Tibial nerve (tissue), 4 donors: ENCODE measurements around the gene WNK4. TPM values are rescaled to one million over a fixed set of nuclear protein-coding genes. Genes with fewer than 3 reads are reported as not detected.

Source experiments
- DNase-seq, 2 donors: peaks; one replicate each; pipeline ENCODE4 v3.0.0-alpha.2; 2019; ENCODE audit warnings: low spot score in 2 of 2
- H3K27ac ChIP-seq, 4 donors: fragments of 200-600 bp; sonication (generic) in 3 of 4; one replicate each; pipeline ENCODE4 v1.5.1; 2017 to 2019; ENCODE audit warnings: mild to moderate bottlenecking in 1 of 4
- H3K27me3 ChIP-seq, 2 donors: fragments of 200-600 bp; sonication (generic) in 1 of 2; one replicate each; pipeline versions ENCODE4 v1.5.1 to v1.6.0; 2017 to 2019
- H3K36me3 ChIP-seq, 3 donors: fragments of 200-600 bp; sonication (generic); one replicate each; pipeline ENCODE4 v1.5.1; 2018 to 2019
- H3K4me1 ChIP-seq, 4 donors: fragments of 200-600 bp; sonication (generic) in 3 of 4; one replicate each; pipeline ENCODE4 v1.5.1; 2017 to 2019
- H3K4me3 ChIP-seq, 4 donors: fragments of 200-600 bp; sonication (generic) in 3 of 4; one replicate each; pipeline ENCODE4 v1.5.1; 2017 to 2019; ENCODE audit warnings: mild to moderate bottlenecking in 1 of 4, moderate library complexity in 1 of 4
- H3K9me3 ChIP-seq, 4 donors: fragments of 200-600 bp; sonication (generic) in 3 of 4; one replicate each; pipeline ENCODE4 v1.5.1; 2017 to 2019
- CTCF ChIP-seq, 5 experiments: fragments of 200-600 bp in 3 of 5; fragments of 450-650 bp in 2 of 5; sonication (generic) in 3 of 5; IDR thresholded peaks; one replicate each; pipeline ENCODE4 v1.5.1; 2016 to 2019; ENCODE audit warnings: antibody characterized with exemption in 5 of 5, mild to moderate bottlenecking in 3 of 5, moderate library complexity in 2 of 5
- EP300 ChIP-seq, 2 donors: sonication (generic); formaldehyde crosslinking; IDR thresholded peaks; one replicate each; pipeline ENCODE4 v1.6.1; 2017; ENCODE audit warnings: antibody characterized with exemption in 2 of 2, mild to moderate bottlenecking in 1 of 2
- POLR2A ChIP-seq, 2 donors: fragments of 450-650 bp; IDR thresholded peaks; one replicate each; pipeline ENCODE4 v1.6.1; 2017; ENCODE audit warnings: antibody characterized with exemption in 2 of 2, mild to moderate bottlenecking in 2 of 2, moderate library complexity in 2 of 2
- WGBS, 2 donors: methylation state at CpG; one replicate each; pipeline ENCODE4 v1.1.5; 2018; 5-methylcytosine and 5-hydroxymethylcytosine counted together
- total RNA-seq, 4 donors: library from RNA; depleted of rRNA; stranded (reverse); fragments of >200 nt; gene quantifications; one replicate each; pipeline ENCODE4 v1.1.0, GENCODE V29; 2016

Gene WNK4
- total RNA-seq, 4 donors from 2014 or later, result 3.6 to 15.6 (median 9.1) TPM

GRCh38 chr17:42780851-42781638 is 635 bp downstream of the WNK4 start:
- H3K4me1 ChIP-seq, result peaks cover 0 to 56% (median 23%) of the 10 kb centered on the region in 4 donors
- H3K27me3 ChIP-seq, result peaks cover 0 to 62% of the 10 kb centered on the region in 2 donors
- DNase-seq, result no peak
- no peaks in the 10 kb centered on the region for H3K9me3 ChIP-seq
- no peak for TF ChIP-seq POLR2A (IDR thresholded peaks at IDR 0.05)
- no peak for TF ChIP-seq EP300 (IDR thresholded peaks at IDR 0.05)
- TF ChIP-seq CTCF (IDR thresholded peaks at IDR 0.05), result no peak
- peak overlapping the region; percentile 15 to 51 (median 28) for H3K4me3 ChIP-seq
- WGBS, 2 donors, result 4 to 6% methylated on average over 30 to 31 of the region's 39 CpGs
- H3K27ac ChIP-seq, result peak overlapping the region in 1 of 4 donors; percentile 40
- H3K36me3 ChIP-seq, result peaks cover 3 to 39% (median 27%) of the 10 kb centered on the region in 3 donors

- H3K27ac ChIP-seq, result no peak overlapping the region
These were observed 1.3 kb downstream of the WNK4 start for GRCh38 chr17:42781639-42782165.

DNA sequence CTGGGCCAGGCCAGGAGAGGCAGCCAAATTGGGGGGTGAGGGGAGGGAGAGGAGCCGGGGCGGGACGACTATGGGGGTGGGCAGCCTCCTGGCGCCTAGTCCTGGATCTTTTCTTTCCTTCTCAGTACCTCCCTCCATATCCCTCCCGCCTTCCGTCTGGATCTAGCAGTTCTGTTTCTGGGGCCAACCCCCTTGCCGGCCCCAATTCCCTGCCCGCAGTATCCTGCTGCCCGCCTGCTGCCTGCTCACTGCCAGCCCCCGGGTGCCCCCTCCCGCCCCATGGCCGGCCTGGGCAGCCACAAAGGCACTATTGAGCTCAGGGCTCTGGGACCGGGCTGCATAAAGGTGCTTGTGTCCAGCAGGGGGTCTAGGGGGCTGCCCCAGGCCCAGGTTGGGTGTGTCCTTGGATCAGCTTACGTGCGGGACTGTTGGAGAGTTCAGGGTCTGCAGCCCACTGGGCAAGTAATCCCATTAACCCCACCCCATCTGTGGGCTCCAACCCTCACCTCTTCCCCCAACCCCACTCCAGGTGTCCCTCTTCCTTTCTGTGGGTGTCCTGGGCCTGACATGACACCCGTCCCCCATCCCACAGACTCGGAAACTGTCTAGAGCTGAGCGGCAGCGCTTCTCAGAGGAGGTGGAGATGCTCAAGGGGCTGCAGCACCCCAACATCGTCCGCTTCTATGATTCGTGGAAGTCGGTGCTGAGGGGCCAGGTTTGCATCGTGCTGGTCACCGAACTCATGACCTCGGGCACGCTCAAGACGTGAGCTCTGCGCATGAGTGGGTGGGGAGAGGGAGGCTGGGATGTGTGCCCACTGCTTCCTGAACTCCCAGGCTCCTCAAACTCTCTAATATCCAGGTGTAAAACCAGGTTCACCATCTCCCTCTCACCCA is 2.0 kb downstream of the WNK4 start:
- Histone ChIP-seq H3K9me3 (no peaks in the 10 kb centered on the region), H3K27me3 (peaks cover 0 to 76% of the 10 kb centered on the region in 2 donors), H3K27ac (no peak overlapping the region), H3K36me3 (peaks cover under 1 to 25% (median 17%) of the 10 kb centered on the region in 3 donors), H3K4me1 (peaks cover 0 to 56% (median 23%) of the 10 kb centered on the region in 4 donors), H3K4me3 (peak overlapping the region in 1 of 4 donors; percentile 51)
- DNase-seq, result no peak
- WGBS, 2 donors, result 17 to 26% methylated on average over 28 to 29 of the region's 29 CpGs
- TF ChIP-seq EP300 (IDR thresholded peaks at IDR 0.05), result no peak
- no peak for TF ChIP-seq POLR2A (IDR thresholded peaks at IDR 0.05)

More at GRCh38 chr17:42781639-42782165, 1.3 kb downstream of the WNK4 start:
- peaks cover 0 to 56% (median 23%) of the 10 kb centered on the region in 4 donors for H3K4me1 ChIP-seq
- H3K36me3 ChIP-seq, result peaks cover 3 to 32% (median 21%) of the 10 kb centered on the region in 3 donors
- 20 to 33% methylated on average over 10 of the region's 10 CpGs for WGBS, 2 donors
- H3K9me3 ChIP-seq, result no peaks in the 10 kb centered on the region
- DNase-seq, result no peak
- H3K27me3 ChIP-seq, result peaks cover 0 to 69% of the 10 kb centered on the region in 2 donors
- peak overlapping the region in 1 of 4 donors; percentile 51 for H3K4me3 ChIP-seq
- TF ChIP-seq CTCF (IDR thresholded peaks at IDR 0.05) (no peak), POLR2A (IDR thresholded peaks at IDR 0.05) (no peak), EP300 (IDR thresholded peaks at IDR 0.05) (no peak)

- peaks cover 0 to 84% of the 10 kb centered on the region in 2 donors for H3K27me3 ChIP-seq
- WGBS, 2 donors, result 24 to 39% methylated on average over 9 of the region's 9 CpGs
- H3K27ac ChIP-seq, result no peak overlapping the region
- peaks cover 0 to 17% (median 9%) of the 10 kb centered on the region in 3 donors for H3K36me3 ChIP-seq
- H3K4me3 ChIP-seq, result no peak overlapping the region
- DNase-seq, result no peak
- peaks cover 0 to 56% (median 23%) of the 10 kb centered on the region in 4 donors for H3K4me1 ChIP-seq
- TF ChIP-seq CTCF (IDR thresholded peaks at IDR 0.05) (no peak), EP300 (IDR thresholded peaks at IDR 0.05) (no peak), POLR2A (IDR thresholded peaks at IDR 0.05) (no peak)
- H3K9me3 ChIP-seq, result no peaks in the 10 kb centered on the region
These were observed 2.8 kb downstream of the WNK4 start for GRCh38 chr17:42783062-42783790.

DNA sequence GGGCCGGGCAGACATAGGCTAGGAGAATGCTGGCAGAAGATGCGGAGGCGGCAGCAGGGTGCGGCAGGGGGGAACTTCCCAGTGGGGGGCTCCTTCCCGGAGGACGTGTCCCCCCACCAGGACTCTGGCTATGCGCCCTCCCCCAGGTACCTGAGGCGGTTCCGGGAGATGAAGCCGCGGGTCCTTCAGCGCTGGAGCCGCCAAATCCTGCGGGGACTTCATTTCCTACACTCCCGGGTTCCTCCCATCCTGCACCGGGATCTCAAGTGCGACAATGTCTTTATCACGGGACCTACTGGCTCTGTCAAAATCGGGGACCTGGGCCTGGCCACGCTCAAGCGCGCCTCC is 3.4 kb downstream of the WNK4 start:
- Histone ChIP-seq H3K4me1 (peaks cover 0 to 56% (median 23%) of the 10 kb centered on the region in 4 donors), H3K27me3 (peaks cover 0 to 86% of the 10 kb centered on the region in 2 donors), H3K27ac (no peak overlapping the region), H3K36me3 (peaks cover 0 to 12% (median 6%) of the 10 kb centered on the region in 3 donors), H3K9me3 (no peaks in the 10 kb centered on the region), H3K4me3 (no peak overlapping the region)
- TF ChIP-seq CTCF (IDR thresholded peaks at IDR 0.05) (no peak), POLR2A (IDR thresholded peaks at IDR 0.05) (no peak), EP300 (IDR thresholded peaks at IDR 0.05) (no peak)
- 21 to 26% methylated on average over 21 to 22 of the region's 22 CpGs for WGBS, 2 donors
- no peak for DNase-seq
